K562 (cell line): ENCODE data around the gene ZMYND15. TPM values are rescaled to one million over a fixed set of nuclear protein-coding genes. Genes with fewer than 3 reads are reported as not detected.

Source experiments
- BRF1 ChIP-seq: IDR thresholded peaks from 3 replicates; pipeline ENCODE4 v1.6.1; 2011; ENCODE audit warnings: borderline replicate concordance, mild to moderate bottlenecking; ENCODE audit not compliant: insufficient read length; ENCODE audit errors: extremely low read depth
- CSDE1 ChIP-seq, 2 experiments: fragments of 450-650 bp; IDR thresholded peaks; 2 replicates each; pipeline ENCODE4 v1.6.1; 2016; ENCODE audit warnings: mild to moderate bottlenecking in 1 of 2
- ELK1 ChIP-seq: sonication (generic); formaldehyde crosslinking; IDR thresholded peaks from 2 replicates; pipeline ENCODE4 v1.8.1; 2022; ENCODE audit warnings: missing genetic modification reagents
- HNRNPLL ChIP-seq: fragments of 200-400 bp; formaldehyde crosslinking; IDR thresholded peaks from 2 replicates; pipeline ENCODE4 v1.6.1; 2017; ENCODE audit warnings: low read length, low read depth, mild to moderate bottlenecking; ENCODE audit not compliant: poor library complexity, severe bottlenecking
- LCOR ChIP-seq: sonication (generic); formaldehyde crosslinking; IDR thresholded peaks from 2 replicates; pipeline ENCODE4 v1.8.0; 2022; ENCODE audit warnings: mild to moderate bottlenecking, missing genetic modification reagents
- MGA ChIP-seq: fragments of 450-650 bp; IDR thresholded peaks from 2 replicates; pipeline ENCODE4 v1.6.1; 2016; ENCODE audit warnings: mild to moderate bottlenecking, moderate library complexity
- MTA3 ChIP-seq: fragments of 450-650 bp; formaldehyde crosslinking; IDR thresholded peaks from 2 replicates; pipeline ENCODE4 v1.6.1; 2017; ENCODE audit warnings: mild to moderate bottlenecking, borderline replicate concordance
- THAP12 ChIP-seq: fragments of 250-450 bp; sonication (Bioruptor Pico); IDR thresholded peaks from 2 replicates; pipeline ENCODE4 v1.9.0; 2021; ENCODE audit warnings: mild to moderate bottlenecking, inconsistent platforms
- ZNF436 ChIP-seq: fragments of 250-450, 450-650 bp; sonication (Bioruptor Pico); formaldehyde crosslinking; IDR thresholded peaks from 2 replicates; pipeline ENCODE4 v1.7.0; 2020; ENCODE audit warnings: mild to moderate bottlenecking
- polyA plus RNA-seq, 8 experiments: library from polyadenylated mRNA; depleted of rRNA in 4 of 8; stranded (reverse) in 5 of 8; unstranded in 3 of 8; fragments of >200 nt; fragmentation: Nextera tagmentation in 2 of 8; fragmentation: Illumina TruSeq in 1 of 8; extraction: Ambion mirVana in 2 of 8; extraction: Trizol in 1 of 8; gene quantifications; 2 replicates each; pipeline versions ENCODE4 v1.2.1 to v1.2.3, GENCODE V29; 2011 to 2014; ENCODE audit warnings: inconsistent platforms in 1 of 8, missing spikeins in 1 of 8
- total RNA-seq, 7 experiments: library from RNA; depleted of rRNA in 6 of 7; stranded (reverse); fragments of >200 nt in 6 of 7; fragmentation: Illumina TruSeq in 2 of 7; extraction: Trizol in 2 of 7; gene quantifications; 2 replicates each; pipeline versions ENCODE4 v1.2.1 to v1.2.3, GENCODE V29; 2011 to 2021; ENCODE audit warnings: low replicate concordance in 1 of 7

ZMYND15 gene
- total and polyA plus RNA-seq, 9 of the 15 experiments (the other 6 are each of a cell fraction or from before 2014, with no cell fraction given) = 0.09 TPM; not detected in 8

- TF ChIP-seq ZNF436 (CRISPR knock-in tag) = no peak
- no peak for TF ChIP-seq THAP12
- no peak for TF ChIP-seq CSDE1 (IDR thresholded peaks at IDR 0.05)
- no peak for TF ChIP-seq ELK1 (CRISPR knock-in tag)
- peak; percentile 23 for TF ChIP-seq HNRNPLL
- TF ChIP-seq LCOR (CRISPR knock-in tag) = peak; percentile 44; the same call in 1 of the 2 replicates
- TF ChIP-seq BRF1 = no peak
- peak; percentile 85 for TF ChIP-seq MGA
- 0 out of 2 replicates have a peak, but pooled peaks have one; percentile 33 for TF ChIP-seq MTA3
These were observed 29.6 kb upstream of the ZMYND15 start, which contains the start of gene ARRB2 (continued) for GRCh38 chr17:4709794-4710692.
